GM12878 (cell line): ENCODE data around the gene CSNK1G1. TPM values are rescaled to one million over a fixed set of nuclear protein-coding genes. Genes with fewer than 3 reads are reported as not detected.

Experiments used
- CHD1 ChIP-seq: IDR thresholded peaks from 2 replicates; pipeline ENCODE4 v1.6.1; 2012; ENCODE audit warnings: low read depth, low read length, improper control_type of control experiment
- EGR1 ChIP-seq, 2 experiments: IDR thresholded peaks; 1 replicate in 1 of 2; 2 replicates in 1 of 2; pipeline ENCODE4 v1.6.1; 2011 to 2012; ENCODE audit warnings: low read depth in 2 of 2, low read length in 2 of 2, borderline replicate concordance in 1 of 2, mild to moderate bottlenecking in 1 of 2, moderate library complexity in 1 of 2
- HCFC1 ChIP-seq: fragments of 150-350 bp; IDR thresholded peaks from 2 replicates; pipeline ENCODE4 v1.6.1; 2014; ENCODE audit warnings: low read length
- HDAC6 ChIP-seq: fragments of 200-600 bp; sonication (generic); IDR thresholded peaks from one replicate; pipeline ENCODE4 v1.8.0; 2017; ENCODE audit warnings: antibody characterized with exemption; ENCODE audit not compliant: unreplicated experiment
- JUNB ChIP-seq: IDR thresholded peaks from 2 replicates; pipeline ENCODE4 v1.6.1; 2016; ENCODE audit warnings: antibody characterized with exemption, mild to moderate bottlenecking
- KLF5 ChIP-seq: fragments of 450-650 bp; IDR thresholded peaks from 2 replicates; pipeline ENCODE4 v1.6.1; 2014; ENCODE audit warnings: mild to moderate bottlenecking; ENCODE audit not compliant: partially characterized antibody
- MXI1 ChIP-seq: fragments of 150-350 bp; IDR thresholded peaks from 2 replicates; pipeline ENCODE4 v1.6.1; 2011; ENCODE audit warnings: low read depth, mild to moderate bottlenecking, inconsistent platforms, low read length, improper control_type of control experiment
- PML ChIP-seq: IDR thresholded peaks from 2 replicates; pipeline ENCODE4 v1.6.1; 2012; ENCODE audit warnings: low read length, inconsistent platforms
- RB1 ChIP-seq: fragments of 450-650 bp; formaldehyde crosslinking; IDR thresholded peaks from 2 replicates; pipeline ENCODE4 v1.6.1; 2017; ENCODE audit warnings: mild to moderate bottlenecking, borderline replicate concordance
- SMAD1 ChIP-seq: fragments of 450-650 bp; IDR thresholded peaks from 2 replicates; pipeline ENCODE4 v1.6.1; 2018; ENCODE audit warnings: mild to moderate bottlenecking, low read depth; ENCODE audit not compliant: partially characterized antibody
- SP1 ChIP-seq: IDR thresholded peaks from one replicate; pipeline ENCODE4 v1.6.1; 2011; ENCODE audit warnings: low read depth, low read length
- SPI1 ChIP-seq: IDR thresholded peaks from 2 replicates; pipeline ENCODE4 v1.6.1; 2011; ENCODE audit warnings: low read depth, mild to moderate bottlenecking, low read length, moderate library complexity, borderline replicate concordance; ENCODE audit not compliant: insufficient read depth
- STAT3 ChIP-seq: IDR thresholded peaks from 2 replicates; pipeline ENCODE4 v1.6.1; 2011; ENCODE audit warnings: low read depth, low read length, improper control_type of control experiment
- ZNF24 ChIP-seq: fragments of 450-650 bp; IDR thresholded peaks from 2 replicates; pipeline ENCODE4 v1.6.1; 2017; ENCODE audit warnings: antibody characterized with exemption, mild to moderate bottlenecking
- ZNF274 ChIP-seq: IDR thresholded peaks from one replicate; pipeline ENCODE4 v1.8.0; 2011; ENCODE audit not compliant: insufficient read length, insufficient read depth
- ZNF622 ChIP-seq: fragments of 450-650 bp; IDR thresholded peaks from 2 replicates; pipeline ENCODE4 v1.6.1; 2017; ENCODE audit warnings: mild to moderate bottlenecking, inconsistent platforms
- polyA plus RNA-seq, 11 experiments: library from polyadenylated mRNA; depleted of rRNA in 4 of 11; unstranded in 6 of 11; stranded (reverse) in 5 of 11; fragments of >200 nt; fragmentation: Nextera tagmentation in 4 of 11; fragmentation: Illumina TruSeq in 1 of 11; extraction: Ambion mirVana in 4 of 11; extraction: Trizol in 1 of 11; gene quantifications; 1 replicate in 1 of 11; 2 replicates in 10 of 11; pipeline versions ENCODE4 v1.2.1 to v1.2.3, GENCODE V29; 2011 to 2016; ENCODE audit warnings: inconsistent platforms in 2 of 11, missing spikeins in 2 of 11, low read depth in 1 of 11
- total RNA-seq, 4 experiments: library from RNA; depleted of rRNA in 3 of 4; stranded (reverse); fragments of >200 nt in 3 of 4; fragmentation: Illumina TruSeq in 1 of 4; extraction: Trizol in 1 of 4; gene quantifications; 2 replicates each; pipeline versions ENCODE4 v1.2.1 to v1.2.3, GENCODE V29; 2013 to 2021
- TF ChIP-seq, protein P1 (sequence below): fragments of 450-650 bp; IDR thresholded peaks from 2 replicates; pipeline ENCODE4 v1.6.1; 2014; ENCODE audit warnings: mild to moderate bottlenecking
- TF ChIP-seq, protein P2 (sequence below): fragments of 450-650 bp; IDR thresholded peaks from 2 replicates; pipeline ENCODE4 v1.6.1; 2018; ENCODE audit warnings: mild to moderate bottlenecking, low read depth, moderate library complexity; ENCODE audit not compliant: partially characterized antibody
- TF ChIP-seq, protein P3 (sequence below): fragments of 450-650 bp; conservative IDR thresholded peaks from 2 replicates; pipeline ENCODE4 v1.6.1; 2017; ENCODE audit warnings: mild to moderate bottlenecking, moderate library complexity
- TF ChIP-seq, protein P4 (sequence below): fragments of 450-650 bp; IDR thresholded peaks from 2 replicates; pipeline ENCODE4 v1.6.1; 2017; ENCODE audit warnings: mild to moderate bottlenecking, moderate library complexity

Gene CSNK1G1
- total and polyA plus RNA-seq, 10 of the 15 experiments (the other 5 are each of a cell fraction or from before 2014, with no cell fraction given) = 6.1 to 23.4 (median 15.3) TPM

DNA sequence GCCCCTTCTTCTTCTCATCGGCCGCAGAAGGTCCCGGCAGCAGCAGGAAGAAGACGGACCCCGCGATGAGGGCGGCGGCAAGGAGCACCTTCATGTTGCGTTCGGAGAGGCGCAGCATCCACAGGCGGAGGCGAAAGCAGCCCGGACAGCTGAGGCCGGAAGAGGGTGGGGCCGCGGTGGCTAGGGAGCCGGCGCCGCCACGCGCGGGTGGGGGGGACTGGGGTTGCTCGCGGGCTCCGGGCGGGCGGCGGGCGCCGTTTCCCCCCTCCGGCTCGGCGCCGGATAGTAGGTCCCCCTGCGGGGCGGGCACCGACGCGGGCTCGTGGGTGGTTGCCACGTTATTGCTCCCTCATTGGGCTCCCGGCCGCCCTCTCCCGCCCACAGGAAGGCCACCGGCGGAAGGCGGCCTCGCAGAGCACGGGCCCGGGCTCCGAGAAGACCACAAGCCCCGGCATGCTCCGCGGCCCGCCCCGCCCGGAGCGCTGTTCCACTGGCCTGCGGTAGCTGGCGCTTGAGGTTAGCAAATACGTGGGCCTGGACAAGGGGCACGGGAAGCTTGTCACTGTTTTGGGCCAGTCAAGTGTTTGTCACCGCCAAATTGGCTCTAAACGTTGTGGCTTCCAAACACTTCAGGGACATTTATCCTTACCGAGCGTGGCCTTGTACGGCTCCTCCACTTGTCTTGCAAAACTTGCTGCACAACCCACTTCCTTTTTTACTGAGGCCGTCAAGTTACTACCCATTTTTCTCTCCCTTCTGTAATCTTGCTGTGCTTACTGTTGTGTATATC lies 192.9 kb downstream of the CSNK1G1 start, which contains the start of gene PPIB (continued):
- TF ChIP-seq, protein P1, sequence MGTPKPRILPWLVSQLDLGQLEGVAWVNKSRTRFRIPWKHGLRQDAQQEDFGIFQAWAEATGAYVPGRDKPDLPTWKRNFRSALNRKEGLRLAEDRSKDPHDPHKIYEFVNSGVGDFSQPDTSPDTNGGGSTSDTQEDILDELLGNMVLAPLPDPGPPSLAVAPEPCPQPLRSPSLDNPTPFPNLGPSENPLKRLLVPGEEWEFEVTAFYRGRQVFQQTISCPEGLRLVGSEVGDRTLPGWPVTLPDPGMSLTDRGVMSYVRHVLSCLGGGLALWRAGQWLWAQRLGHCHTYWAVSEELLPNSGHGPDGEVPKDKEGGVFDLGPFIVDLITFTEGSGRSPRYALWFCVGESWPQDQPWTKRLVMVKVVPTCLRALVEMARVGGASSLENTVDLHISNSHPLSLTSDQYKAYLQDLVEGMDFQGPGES = 0 out of 2 replicates have a peak, but pooled peaks have one; percentile 41
- TF ChIP-seq, protein P2, sequence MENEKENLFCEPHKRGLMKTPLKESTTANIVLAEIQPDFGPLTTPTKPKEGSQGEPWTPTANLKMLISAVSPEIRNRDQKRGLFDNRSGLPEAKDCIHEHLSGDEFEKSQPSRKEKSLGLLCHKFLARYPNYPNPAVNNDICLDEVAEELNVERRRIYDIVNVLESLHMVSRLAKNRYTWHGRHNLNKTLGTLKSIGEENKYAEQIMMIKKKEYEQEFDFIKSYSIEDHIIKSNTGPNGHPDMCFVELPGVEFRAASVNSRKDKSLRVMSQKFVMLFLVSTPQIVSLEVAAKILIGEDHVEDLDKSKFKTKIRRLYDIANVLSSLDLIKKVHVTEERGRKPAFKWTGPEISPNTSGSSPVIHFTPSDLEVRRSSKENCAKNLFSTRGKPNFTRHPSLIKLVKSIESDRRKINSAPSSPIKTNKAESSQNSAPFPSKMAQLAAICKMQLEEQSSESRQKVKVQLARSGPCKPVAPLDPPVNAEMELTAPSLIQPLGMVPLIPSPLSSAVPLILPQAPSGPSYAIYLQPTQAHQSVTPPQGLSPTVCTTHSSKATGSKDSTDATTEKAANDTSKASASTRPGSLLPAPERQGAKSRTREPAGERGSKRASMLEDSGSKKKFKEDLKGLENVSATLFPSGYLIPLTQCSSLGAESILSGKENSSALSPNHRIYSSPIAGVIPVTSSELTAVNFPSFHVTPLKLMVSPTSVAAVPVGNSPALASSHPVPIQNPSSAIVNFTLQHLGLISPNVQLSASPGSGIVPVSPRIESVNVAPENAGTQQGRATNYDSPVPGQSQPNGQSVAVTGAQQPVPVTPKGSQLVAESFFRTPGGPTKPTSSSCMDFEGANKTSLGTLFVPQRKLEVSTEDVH = peak; percentile 46
- TF ChIP-seq HDAC6 (no peak), SMAD1 (peak; percentile 79), JUNB (no peak), KLF5 (peak; percentile 98), ZNF622 (no peak), ZNF24 (peak; percentile 52; the same call in 1 of the 2 replicates), SP1 (peak; percentile 89), RB1 (peak; percentile 58; the same call in 1 of the 2 replicates), PML (peak; percentile 73), STAT3 (no peak), ZNF274 (no peak), EGR1 (IDR thresholded peaks at IDR 0.05; ENCODE audit: borderline replicate concordance in 1 of 2, low read depth in 2 of 2, low read length in 2 of 2) (peak in 1 of 2 experiments; percentile 84; a peak in 2 of 3 replicates), SPI1 (peak; percentile 91), CHD1 (peak; percentile 98), HCFC1 (peak; percentile 86), MXI1 (0 out of 2 replicates have a peak, but pooled peaks have one; percentile 6)
- TF ChIP-seq, protein P3, sequence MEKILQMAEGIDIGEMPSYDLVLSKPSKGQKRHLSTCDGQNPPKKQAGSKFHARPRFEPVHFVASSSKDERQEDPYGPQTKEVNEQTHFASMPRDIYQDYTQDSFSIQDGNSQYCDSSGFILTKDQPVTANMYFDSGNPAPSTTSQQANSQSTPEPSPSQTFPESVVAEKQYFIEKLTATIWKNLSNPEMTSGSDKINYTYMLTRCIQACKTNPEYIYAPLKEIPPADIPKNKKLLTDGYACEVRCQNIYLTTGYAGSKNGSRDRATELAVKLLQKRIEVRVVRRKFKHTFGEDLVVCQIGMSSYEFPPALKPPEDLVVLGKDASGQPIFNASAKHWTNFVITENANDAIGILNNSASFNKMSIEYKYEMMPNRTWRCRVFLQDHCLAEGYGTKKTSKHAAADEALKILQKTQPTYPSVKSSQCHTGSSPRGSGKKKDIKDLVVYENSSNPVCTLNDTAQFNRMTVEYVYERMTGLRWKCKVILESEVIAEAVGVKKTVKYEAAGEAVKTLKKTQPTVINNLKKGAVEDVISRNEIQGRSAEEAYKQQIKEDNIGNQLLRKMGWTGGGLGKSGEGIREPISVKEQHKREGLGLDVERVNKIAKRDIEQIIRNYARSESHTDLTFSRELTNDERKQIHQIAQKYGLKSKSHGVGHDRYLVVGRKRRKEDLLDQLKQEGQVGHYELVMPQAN = peak; percentile 94
- TF ChIP-seq, protein P4, sequence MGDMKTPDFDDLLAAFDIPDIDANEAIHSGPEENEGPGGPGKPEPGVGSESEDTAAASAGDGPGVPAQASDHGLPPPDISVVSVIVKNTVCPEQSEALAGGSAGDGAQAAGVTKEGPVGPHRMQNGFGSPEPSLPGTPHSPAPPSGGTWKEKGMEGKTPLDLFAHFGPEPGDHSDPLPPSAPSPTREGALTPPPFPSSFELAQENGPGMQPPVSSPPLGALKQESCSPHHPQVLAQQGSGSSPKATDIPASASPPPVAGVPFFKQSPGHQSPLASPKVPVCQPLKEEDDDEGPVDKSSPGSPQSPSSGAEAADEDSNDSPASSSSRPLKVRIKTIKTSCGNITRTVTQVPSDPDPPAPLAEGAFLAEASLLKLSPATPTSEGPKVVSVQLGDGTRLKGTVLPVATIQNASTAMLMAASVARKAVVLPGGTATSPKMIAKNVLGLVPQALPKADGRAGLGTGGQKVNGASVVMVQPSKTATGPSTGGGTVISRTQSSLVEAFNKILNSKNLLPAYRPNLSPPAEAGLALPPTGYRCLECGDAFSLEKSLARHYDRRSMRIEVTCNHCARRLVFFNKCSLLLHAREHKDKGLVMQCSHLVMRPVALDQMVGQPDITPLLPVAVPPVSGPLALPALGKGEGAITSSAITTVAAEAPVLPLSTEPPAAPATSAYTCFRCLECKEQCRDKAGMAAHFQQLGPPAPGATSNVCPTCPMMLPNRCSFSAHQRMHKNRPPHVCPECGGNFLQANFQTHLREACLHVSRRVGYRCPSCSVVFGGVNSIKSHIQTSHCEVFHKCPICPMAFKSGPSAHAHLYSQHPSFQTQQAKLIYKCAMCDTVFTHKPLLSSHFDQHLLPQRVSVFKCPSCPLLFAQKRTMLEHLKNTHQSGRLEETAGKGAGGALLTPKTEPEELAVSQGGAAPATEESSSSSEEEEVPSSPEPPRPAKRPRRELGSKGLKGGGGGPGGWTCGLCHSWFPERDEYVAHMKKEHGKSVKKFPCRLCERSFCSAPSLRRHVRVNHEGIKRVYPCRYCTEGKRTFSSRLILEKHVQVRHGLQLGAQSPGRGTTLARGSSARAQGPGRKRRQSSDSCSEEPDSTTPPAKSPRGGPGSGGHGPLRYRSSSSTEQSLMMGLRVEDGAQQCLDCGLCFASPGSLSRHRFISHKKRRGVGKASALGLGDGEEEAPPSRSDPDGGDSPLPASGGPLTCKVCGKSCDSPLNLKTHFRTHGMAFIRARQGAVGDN = peak; percentile 87
